ENCODE measurements around the gene DAB1.

DNA sequence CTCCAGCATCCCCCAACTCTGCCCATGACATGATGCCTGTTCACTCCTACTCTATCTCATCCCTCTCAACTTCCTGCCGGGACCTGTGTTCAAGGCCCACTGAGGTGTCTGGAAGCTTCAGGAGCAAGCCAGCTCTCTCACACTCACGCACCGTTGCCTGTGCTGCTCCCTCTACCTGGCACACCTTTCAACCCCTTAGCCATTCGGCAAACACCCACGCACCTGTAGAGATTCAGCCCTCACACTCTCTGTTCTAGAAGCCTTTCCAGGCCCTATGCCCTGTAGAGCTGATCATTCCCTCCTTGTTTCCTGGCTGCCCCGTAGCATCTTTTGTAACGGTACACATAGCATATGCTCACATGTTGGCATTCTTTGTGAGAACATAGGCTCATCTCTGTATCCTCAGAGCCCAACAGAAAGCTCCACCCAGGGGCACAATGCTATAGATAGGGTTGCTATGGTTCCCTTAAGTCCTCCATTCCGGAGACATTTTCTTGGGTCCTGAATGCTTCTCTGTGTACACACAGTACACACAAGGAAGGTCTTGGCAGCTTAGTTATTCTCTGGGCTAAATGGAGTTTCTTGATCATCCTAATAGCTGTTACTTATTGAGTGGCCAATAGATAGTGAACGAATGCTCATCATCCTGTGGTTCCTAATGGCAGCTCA lies 459.4 kb downstream of the DAB1 start:
- TF ChIP-seq, protein P1, sequence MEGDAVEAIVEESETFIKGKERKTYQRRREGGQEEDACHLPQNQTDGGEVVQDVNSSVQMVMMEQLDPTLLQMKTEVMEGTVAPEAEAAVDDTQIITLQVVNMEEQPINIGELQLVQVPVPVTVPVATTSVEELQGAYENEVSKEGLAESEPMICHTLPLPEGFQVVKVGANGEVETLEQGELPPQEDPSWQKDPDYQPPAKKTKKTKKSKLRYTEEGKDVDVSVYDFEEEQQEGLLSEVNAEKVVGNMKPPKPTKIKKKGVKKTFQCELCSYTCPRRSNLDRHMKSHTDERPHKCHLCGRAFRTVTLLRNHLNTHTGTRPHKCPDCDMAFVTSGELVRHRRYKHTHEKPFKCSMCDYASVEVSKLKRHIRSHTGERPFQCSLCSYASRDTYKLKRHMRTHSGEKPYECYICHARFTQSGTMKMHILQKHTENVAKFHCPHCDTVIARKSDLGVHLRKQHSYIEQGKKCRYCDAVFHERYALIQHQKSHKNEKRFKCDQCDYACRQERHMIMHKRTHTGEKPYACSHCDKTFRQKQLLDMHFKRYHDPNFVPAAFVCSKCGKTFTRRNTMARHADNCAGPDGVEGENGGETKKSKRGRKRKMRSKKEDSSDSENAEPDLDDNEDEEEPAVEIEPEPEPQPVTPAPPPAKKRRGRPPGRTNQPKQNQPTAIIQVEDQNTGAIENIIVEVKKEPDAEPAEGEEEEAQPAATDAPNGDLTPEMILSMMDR (IDR thresholded peaks at IDR 0.05) = no peak
- no peak for TF ChIP-seq POLR2A (IDR thresholded peaks at IDR 0.05)
